Stimulated activated CD8-positive, alpha-beta memory T cell treated with anti-CD3 and anti-CD28 coated beads, Interleukin-4, amount 100 ng/mL, for 4 hours (primary cell): ENCODE data around the gene ACO1.
"Not testable (repeated sequence)": the region's sequence is repeated elsewhere in the genome, so short reads cannot be mapped to it uniquely, and the experiment has no call there.

Experiments used
- DNase-seq, 2 donors: peaks; one replicate each; pipeline ENCODE4 v3.0.0-alpha.2; 2020; ENCODE audit warnings: low read depth in 2 of 2, low spot score in 1 of 2

The ACO1 gene

DNA sequence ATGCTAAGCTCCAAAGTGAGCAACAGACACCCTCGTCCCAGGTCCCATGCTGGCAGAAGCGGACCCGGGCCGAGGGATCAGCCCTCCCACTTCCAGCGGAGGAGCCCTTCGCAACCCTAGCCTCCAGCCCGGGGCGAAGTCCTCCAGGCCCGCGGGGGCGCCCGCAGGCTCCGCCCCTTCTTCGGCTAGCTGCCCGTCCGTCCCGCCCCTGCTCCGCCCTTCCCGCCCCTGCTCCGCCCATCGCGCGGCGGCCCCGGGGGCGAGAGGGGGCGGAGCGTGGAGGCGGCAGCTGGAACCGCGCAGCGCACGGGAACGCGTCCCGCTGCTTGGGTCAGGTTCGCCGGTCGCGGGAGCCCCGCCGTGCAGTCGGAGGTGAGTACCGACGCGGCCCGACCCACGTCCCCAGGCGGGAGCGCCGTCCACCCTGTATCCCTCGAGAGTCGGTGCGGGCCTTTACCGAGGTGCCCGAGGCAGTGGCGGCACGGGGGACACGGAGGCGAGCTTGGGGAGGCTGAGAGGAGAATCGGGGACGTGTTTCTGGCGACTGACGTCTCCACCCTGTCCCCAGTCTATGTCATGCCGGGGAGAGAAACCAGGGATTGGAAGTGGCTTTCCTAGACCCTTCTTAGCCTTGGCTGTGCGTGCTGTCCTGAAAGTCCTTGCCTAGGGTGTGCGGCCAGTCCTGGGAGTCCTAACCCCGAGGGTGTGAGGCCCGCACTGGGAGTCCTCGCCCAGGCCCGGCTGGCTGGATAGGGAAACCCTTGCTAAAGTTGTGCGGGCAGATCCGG lies at the start of gene ACO1:
Gene ACO1, plus strand, starts transcription at position 280 of the 788 bp plus-strand sequence. CDS start 20,864 bp downstream, outside the sequence.
- DNase-seq, result peak; percentile 71 to 72

DNA sequence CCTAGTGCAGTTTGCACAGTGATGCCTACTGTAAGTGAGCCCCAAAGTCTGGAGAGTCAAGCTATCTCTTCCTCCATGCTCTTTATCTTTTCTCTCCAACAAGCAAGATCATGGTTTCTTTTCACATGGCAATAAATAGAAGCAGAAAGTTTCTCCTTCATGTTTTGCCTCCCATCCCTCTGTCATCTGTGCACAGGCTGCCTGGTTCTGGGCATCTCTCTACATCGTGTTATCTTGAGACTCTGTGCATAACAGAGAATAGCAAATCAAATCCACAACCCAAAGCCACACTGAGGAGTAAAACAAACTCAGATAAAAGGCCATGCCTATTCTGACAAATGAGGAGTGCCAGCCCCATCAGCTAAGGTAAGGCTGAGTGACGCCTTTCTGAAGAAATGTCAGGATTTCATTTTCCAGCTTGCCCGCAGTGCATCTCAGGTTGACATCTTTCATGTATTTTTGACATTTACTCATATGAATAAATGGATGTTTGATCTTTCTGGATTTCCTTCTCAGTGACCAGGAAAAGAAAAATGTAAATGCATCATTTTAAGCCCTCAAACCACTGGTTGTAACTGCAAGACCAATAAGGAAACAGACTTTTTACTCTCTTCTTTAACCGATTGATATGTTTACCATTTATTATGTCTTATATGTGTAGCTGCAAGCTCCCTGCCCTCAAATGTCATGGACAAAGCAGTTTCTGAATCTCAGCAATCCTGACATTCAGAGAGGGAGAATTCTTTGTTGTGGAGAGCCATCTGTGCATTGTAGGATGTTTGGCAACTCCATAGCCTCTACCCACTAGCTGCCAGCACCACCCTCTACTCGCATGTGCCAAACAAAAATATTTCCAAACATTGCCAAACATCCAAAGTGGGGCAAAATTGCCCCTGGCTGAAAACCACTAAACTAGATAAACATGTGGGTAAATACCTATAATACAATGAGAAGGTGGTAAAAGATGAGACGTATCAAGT lies 49.2 kb upstream of the ACO1 start:
- DNase-seq, result no peak

DNA sequence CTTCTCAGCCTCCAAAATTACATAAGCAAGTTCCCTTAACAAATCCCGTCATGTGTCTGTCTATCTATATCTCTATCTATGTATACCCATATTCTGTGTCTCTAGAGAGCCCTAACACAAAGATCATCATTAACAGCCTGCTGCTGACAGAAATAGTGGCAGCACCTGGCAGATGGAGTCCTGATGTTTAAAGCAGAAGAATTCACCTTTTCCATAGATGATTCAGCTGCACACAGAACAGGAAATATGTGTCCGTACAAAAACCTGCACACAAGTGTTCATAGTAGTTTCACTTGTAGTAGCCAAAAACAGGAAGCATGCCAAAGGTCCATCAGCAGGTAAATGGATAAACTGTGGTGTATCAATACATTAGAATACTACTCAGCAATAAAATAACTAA lies 45.0 kb upstream of the ACO1 start:
- DNase-seq, result no peak

DNA sequence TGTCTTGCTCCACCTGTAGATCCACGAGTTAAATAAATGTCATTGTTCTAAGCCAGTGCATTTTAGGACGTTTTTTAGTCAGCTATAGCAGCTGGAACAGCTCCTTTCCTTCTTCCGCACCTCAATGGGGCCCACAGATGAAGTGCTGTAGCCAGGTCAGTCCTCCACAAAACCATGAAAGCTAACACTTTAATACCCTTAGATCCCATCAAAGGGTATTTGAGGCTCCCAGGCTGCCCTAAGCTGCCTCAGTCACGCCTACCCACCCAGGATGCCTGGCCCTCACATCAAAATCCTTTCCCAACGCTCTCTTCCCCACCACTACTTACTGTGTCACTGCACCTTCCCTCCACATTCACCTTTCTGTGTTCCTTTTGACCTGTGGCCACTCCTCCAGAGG lies 44.1 kb upstream of the ACO1 start:
- DNase-seq, result no peak

DNA sequence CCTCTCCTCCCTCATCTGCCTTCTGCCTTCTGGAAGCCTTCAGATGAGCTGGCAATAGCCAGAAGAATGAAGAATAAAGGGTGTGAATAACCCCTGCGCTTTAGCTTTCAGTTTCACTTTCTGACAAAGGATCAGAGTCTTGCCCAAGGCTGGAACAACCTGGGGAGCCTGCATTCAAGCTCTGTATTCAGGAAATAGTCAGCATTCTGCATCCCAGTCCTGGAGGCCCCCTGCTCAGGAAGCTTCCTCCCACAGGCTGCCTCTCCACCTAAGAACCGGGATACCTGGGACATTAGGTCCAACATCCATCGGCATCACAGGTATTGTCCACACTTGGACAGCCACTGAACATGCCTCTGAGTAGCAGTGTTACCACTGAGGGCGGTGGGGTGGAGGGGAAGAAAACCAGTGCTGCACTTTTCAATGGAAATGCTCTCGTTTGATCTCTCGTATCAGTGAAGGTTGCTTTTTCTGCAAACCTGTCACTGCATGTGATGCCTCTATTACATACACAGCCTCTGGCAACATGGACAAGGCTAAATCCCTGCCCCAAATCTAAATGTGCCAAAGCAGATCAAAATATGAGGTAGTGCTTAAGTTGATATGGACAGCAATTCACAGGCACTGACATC lies 39.8 kb upstream of the ACO1 start:
- no peak for DNase-seq

DNA sequence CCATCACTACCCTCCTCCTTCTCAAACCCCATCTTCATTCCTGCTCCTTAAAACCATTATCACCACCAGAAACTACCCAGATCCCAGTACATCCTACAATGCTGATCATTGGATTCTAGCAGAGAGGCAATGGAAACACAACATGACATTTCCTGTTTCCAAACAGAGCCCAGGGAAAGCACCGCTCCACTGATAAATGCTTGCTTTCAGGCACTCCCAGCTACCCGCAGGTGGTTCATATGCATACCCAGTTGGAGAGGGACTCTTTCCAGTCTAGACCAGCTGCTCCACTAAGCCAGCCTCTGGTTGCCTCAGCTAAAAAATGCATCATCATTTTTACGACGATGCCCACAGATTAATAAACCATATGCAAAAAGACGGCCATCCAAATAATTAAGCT lies 39.2 kb upstream of the ACO1 start:
- no peak for DNase-seq

DNA sequence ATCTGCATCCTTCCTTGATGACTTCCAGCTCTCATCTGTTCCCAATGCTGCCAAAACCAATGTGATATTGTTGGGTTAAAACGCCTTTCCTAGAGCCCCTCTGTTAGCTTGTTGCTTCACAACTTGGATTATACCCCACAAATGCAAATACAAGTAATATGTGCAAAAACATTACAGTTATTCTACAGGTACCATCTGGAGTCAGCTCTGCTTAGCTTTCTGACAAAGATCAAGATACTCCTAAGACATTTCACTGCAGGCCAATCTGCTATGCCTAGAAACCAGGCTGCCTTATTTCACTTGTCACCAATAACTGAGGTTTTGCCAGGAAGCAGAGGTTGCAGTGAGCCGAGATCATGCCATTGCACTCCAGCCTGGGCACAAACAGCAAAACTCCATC lies 36.9 kb upstream of the ACO1 start:
- no peak for DNase-seq

DNA sequence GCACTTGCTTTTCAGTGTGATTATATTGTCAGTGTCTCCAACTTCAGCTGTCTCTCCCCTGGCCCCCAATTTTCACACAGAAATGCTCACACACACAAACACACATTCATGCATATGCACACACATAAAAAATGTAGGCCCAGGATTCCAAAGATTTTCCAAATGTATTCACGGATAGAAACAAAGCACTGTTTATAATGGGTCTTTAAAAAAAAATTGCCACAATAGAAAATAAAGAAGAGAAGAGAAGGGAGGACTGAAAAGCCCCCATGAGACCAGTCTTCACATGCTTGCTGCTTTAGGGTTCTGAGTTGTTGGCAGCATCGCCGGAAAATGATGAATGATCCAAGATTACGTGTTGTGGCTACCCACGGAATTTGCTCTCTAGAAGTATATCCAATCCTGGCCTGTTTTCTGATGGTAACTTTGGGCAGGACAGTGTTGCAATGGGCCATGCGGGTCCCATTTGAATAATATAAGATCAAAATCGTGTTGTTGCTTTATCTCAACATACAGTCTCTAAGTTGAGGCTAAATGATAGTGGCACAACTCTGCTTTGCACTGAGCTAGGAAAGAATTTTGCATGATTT lies 36.2 kb upstream of the ACO1 start:
- no peak for DNase-seq

DNA sequence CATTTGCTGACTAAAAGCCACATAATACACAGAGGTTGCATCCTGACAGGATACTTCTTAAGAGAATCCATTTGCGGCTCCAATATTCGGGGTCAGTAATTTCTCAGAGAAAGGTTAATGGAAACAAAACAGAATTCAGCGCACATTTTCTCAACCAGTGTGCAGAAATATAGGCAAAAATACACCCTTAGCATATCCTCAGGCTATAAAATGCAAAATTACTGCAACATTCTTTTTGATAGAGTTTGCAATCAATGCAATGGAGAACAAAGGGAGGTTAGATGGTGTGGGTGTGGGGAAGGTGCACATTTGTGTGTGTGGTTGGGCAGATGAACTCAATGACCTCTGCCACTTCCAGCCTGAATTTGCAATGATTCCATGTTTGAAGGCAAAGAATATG lies 35.4 kb upstream of the ACO1 start:
- no peak for DNase-seq

DNA sequence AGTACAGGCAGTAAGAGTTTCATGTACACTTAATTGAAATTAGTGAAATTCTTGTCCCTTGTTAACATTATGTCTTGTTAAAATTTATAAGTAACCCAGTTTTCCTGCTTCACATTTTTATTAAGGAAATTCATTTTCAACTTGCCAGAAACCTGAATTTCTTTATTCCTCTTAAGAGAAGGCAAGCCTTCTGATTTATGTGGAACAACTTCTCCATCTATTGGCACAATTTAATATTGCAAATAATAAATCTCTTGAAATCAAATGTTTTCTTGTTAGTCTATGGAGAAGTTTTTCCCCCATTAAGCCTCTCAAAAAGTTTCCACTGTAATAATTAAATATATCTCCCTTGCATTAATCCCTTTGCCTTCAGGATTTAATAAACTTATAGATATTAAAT lies 33.8 kb upstream of the ACO1 start:
- DNase-seq, result no peak

DNA sequence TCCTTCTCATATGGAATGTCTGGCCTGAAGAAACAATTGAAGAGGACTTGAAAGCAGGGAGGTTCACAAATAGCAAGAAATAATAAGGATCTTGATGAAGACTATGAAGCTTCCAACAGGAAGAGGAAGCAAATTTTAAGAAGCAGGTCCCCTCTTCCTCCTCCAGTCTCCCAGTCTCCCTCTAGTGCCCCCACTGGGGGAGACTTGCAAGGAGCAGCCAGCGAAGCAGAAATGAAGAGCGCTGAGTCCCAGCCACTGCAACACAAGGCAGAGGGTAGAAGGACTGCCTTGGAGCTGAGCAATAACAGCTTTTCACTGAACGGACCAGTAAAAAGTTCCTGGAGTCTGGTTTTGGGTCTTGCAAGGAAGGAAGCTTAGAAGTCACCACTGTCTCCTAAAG lies 32.6 kb upstream of the ACO1 start:
- DNase-seq, result no peak

DNA sequence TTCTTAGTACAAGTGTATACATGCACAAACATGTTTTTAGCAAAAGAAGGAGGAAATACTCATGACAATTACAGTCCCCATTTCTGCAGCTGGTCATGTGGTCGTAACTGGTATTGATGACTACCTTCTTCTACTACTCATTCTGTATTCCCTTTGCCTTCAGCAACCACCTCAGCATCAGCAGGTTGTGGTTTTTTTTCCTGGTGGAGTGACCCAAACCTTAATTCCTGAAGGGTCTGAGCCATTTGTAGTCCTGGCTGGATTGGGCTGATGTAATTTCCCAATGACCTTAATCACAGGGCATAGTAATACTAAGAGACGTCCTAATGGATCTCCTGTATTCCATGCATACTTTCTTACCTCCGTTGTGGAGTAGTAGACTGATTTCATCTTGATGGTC lies 31.0 kb upstream of the ACO1 start:
- not testable (repeated sequence) for DNase-seq

DNA sequence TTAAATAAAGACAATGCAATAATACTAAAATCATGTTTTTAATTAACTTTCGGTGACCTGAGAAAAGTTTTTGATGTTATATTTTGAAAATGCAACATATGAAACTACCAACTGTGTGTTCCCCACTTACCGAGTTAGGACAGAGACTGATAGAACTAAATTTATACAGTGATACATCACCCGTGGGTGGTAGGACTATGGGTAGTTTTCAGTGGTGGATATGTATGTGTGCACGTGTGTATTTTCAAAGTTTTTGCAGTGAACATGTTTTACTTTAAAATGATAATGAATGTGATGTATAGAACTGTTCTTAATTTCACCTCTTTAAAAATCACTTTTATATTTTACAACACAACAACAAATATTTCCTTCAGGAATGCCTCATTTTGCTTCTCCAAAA lies 25.0 kb upstream of the ACO1 start:
- DNase-seq, result no peak

DNA sequence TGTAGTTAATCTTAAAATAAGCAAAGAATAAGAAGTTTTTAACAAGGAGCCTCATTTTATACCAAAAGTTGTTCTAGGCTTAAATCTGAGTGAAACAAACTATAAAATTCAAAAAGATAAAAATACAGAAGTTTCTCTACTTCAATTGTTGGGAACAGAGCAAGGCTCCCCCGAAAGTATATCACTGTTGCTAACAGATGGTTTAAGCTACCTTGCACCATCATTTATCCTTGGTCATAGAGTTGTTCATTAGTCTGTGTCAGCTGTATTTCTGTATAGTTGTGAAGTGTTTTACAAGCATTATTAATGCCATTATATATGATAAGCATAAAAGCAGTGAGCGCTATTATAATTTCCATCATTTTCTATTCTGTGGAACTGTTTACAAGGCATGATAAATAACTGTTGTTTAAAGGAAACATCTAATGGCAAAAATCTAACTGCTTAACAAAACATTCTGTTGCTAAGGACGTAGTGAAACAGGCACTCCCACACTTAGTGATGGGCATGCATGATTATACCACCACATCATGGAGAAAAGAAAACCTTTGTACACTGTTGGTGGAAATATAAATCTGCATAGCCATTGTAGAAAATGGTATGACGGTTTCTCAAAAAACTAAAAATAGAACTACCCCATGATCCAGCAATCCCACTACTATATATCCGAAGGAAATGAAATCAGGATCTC lies 23.3 kb upstream of the ACO1 start:
- no peak for DNase-seq

DNA sequence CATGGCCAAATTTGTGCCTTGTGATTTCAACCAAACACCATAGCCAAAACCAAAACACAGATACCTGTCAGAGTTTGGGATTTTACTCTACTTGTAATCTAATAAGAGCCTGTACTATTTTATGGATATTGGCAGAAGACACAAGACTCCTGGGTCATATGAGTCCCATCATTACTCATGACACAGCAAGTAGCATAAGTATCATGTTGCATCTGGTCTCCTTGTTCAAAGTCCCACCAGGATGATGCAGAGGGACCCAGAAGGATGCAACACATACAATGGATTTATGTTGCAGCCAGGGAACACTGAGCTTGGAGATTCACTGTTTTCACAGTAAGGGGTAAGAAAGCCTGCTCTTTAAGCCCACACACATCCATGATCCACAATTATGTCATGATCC lies 13.2 kb upstream of the ACO1 start:
- DNase-seq, result no peak

DNA sequence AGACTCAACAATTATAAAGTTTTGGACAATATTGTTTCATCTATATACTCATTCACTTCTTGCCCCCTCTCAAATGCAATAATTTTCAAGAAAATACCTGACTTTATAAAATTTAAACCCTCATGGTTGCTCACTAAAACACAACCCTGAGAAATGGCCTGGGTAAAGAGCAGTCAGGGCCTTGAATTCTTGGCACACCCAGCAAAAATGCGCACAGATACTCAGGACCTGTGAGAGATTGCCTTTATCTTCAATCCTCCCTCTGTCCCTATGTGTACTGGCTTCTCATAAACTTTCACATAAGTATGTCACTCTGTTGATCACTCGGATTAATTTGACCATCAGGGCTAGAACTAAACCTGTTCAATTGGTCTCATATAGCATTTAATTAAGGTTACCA lies 12.8 kb upstream of the ACO1 start:
- no peak for DNase-seq

DNA sequence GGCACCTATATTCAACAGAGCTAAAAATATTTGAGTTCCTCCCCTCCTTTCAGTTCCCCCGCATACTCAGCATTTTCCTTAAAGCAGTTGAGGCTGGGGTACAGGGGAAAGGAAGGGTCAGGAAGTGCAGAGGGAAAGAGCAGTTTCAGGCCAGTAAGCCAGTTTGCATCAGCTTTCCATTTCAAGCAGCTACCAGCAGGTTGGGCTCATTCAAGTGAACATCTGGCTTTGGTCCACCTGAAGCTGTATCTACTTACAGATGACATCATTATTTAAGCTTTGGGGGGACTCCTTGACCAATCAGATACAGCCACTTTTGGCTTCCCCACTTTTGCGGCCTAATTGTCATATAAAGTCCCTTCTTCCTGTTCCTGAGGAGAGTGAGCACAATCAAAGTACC lies 8.2 kb upstream of the ACO1 start:
- no peak for DNase-seq

DNA sequence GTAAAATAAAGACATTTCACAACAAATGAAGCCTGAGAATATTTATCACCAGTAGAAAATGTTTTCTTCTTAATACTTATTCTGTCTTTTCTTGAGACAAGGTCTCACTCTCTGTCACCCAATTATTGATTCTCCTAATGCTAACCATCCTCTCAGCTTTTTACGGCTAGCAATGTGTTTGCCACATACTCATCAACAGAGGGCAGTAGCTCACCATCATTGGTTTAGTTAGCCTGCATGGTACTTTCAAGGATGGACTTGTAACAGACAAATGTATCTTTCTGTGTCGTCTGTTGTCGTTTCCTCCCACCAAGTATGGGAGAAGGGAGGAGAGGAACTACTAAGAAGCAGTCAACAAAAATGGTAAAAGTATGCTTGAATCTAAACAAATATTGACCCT lies 5.9 kb upstream of the ACO1 start:
- DNase-seq, result no peak

DNA sequence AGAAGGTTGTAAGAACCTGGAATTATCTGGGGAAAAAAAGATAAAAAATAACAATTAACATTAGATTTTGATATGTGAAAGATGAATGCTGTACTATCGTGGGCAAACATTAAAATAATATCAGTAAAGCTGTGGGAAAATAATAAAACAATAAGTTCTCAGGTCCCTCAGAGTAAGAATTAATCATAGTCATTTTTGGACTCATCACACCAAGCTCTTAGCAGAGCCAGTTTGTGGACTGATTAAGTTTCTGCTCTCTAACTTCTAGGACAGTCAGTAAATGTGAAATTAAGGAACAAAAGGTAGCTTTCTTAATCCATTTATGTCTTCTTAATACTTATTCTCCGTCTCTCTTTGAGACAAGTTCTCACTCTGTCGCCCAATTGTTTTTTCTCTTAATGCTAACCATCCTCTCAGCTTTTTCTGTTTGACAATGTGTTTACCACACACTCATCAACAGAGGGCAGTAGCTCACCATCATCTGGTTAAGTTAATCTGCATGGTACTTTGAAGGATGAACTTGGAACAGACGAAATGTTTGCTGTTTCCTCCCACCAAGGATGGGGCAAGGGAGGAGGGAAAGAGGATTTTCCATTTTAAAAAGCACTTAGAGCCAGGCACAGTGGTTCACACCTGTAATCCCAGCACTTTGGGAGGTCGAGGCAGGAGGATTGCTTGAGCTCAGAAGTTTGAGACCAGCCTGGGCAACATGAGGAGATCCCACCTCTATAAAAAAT lies 5.3 kb upstream of the ACO1 start:
- peak in 1 of 2 donors; percentile 11 for DNase-seq

DNA sequence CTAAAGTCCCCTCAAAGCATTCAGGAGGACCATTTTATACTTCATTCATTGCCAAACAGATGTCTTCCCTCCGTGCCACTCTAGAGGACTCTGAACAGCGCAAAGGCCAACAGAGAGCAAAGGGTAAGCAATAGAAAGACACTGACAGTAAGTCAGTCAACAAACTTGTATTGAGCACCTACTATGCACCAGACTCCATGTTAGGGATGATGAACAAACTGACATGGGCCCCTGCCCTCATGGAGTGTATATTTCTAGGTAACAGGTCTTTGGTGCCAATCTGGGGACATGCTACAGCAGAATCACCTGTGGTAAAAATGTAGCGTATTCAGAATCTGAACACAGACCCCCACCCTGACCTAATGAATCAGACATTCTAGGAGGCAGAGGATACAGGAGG lies 3.5 kb upstream of the ACO1 start:
- DNase-seq, result no peak
